HS-27A (cell line): ENCODE data around the gene ALG10B.
"Not testable (repeated sequence)": the region's sequence is repeated elsewhere in the genome, so short reads cannot be mapped to it uniquely, and the experiment has no call there.

ENCODE experiments used
- DNase-seq: peaks from one replicate; pipeline ENCODE4 v3.0.0-alpha.2; 2012; ENCODE audit warnings: low read depth, missing footprints

Gene ALG10B

GRCh38 chr12:38316391-38317129 is at the start of gene ALG10B:
TSS of gene ALG10B (plus strand) at chr12:38316774. CDS start at chr12:38316894, 120 bp downstream.
- peak; percentile 84 for DNase-seq

- no peak for DNase-seq
These were observed 48.0 kb upstream of the ALG10B start for GRCh38 chr12:38268612-38269011.

- DNase-seq: no peak
These were observed 46.7 kb upstream of the ALG10B start for GRCh38 chr12:38269897-38270296.

GRCh38 chr12:38279756-38280155 is 36.8 kb upstream of the ALG10B start:
- no peak for DNase-seq

- no peak for DNase-seq
These were observed 33.7 kb upstream of the ALG10B start for GRCh38 chr12:38282886-38283285.

GRCh38 chr12:38289396-38289795 is 27.2 kb upstream of the ALG10B start:
- no peak for DNase-seq

- no peak for DNase-seq
These were observed 25.4 kb upstream of the ALG10B start for GRCh38 chr12:38291160-38291559.

GRCh38 chr12:38302972-38303371 is 13.6 kb upstream of the ALG10B start:
- DNase-seq: not testable (repeated sequence)

- not testable (repeated sequence) for DNase-seq
These were observed 5.4 kb downstream of the ALG10B start for GRCh38 chr12:38321966-38322365.

- no peak for DNase-seq
These were observed 8.3 kb downstream of the ALG10B start for GRCh38 chr12:38324912-38325311.

- DNase-seq: no peak
These were observed 10.8 kb downstream of the ALG10B start for GRCh38 chr12:38327356-38327755.

- no peak for DNase-seq
These were observed 11.8 kb downstream of the ALG10B start for GRCh38 chr12:38328306-38328895.

- DNase-seq: not testable (repeated sequence)
These were observed 13.8 kb downstream of the ALG10B start for GRCh38 chr12:38330414-38330813.

- DNase-seq: no peak
These were observed 16.2 kb downstream of the ALG10B start for GRCh38 chr12:38332814-38333213.

- no peak for DNase-seq
These were observed 25.9 kb downstream of the ALG10B start for GRCh38 chr12:38342444-38342843.

- DNase-seq: not testable (repeated sequence)
These were observed 26.7 kb downstream of the ALG10B start for GRCh38 chr12:38343256-38343655.

- not testable (repeated sequence) for DNase-seq
These were observed 27.3 kb downstream of the ALG10B start for GRCh38 chr12:38343916-38344315.

- no peak for DNase-seq
These were observed 34.0 kb downstream of the ALG10B start for GRCh38 chr12:38350342-38351174.

GRCh38 chr12:38351175-38351508 is 34.6 kb downstream of the ALG10B start:
- DNase-seq: not testable (repeated sequence)

- no peak for DNase-seq
These were observed 50.9 kb downstream of the ALG10B start for GRCh38 chr12:38367506-38367905.

- DNase-seq: no peak
These were observed 53.7 kb downstream of the ALG10B start for GRCh38 chr12:38370311-38370710.

GRCh38 chr12:38373784-38374183 is 57.2 kb downstream of the ALG10B start:
- DNase-seq: no peak

GRCh38 chr12:38374751-38375150 is 58.2 kb downstream of the ALG10B start:
- no peak for DNase-seq
